HepG2 (cell line): ENCODE data around the gene SOWAHB. TPM values are rescaled to one million over a fixed set of nuclear protein-coding genes. Genes with fewer than 3 reads are reported as not detected.

Experiments used
- ATAC-seq: fragments of 200-7000 bp; cut with Tn5 transposase; 3 replicates; pipeline ENCODE4 v1.9.1; 2020; ENCODE audit warnings: mild to moderate bottlenecking, moderate library complexity
- BruUV-seq: library from RNA; stranded (reverse); fragments of 400-500 nt; replicated peaks from 2 replicates; lab custom pipeline; 2021; lab: Mats Ljungman, UMichigan
- CTCF ChIA-PET: fragments of 300-600 bp; formaldehyde crosslinking; extraction: SDS; loops from one replicate; lab custom pipeline; 2021; ENCODE audit warnings: low total read pairs, inconsistent platforms, low intra/inter-chr PET ratio; lab: Yijun Ruan, JAX
- POLR2A ChIA-PET: fragments of 350-600 bp; sonication (Branson Sonifier 250); formaldehyde crosslinking; loops from one replicate; lab custom pipeline; 2020; ENCODE audit warnings: antibody characterized with exemption, inconsistent platforms; lab: Yijun Ruan, JAX
- DNase-seq: peaks from one replicate; pipeline ENCODE4 v3.0.0-alpha.2; 2015; ENCODE audit warnings: low spot score
- FAIRE-seq: peaks from 3 replicates; lab custom pipeline; 2011; peaks lifted over from hg19 to GRCh38; lab: Jason Lieb, UNC
- H2AFZ ChIP-seq: one replicate; pipeline ENCODE4 v1.6.1; 2011; ENCODE audit warnings: low read length, inconsistent platforms
- H3K27ac ChIP-seq: fragments of 300-600 bp; 3 replicates; pipeline ENCODE4 v1.8.0; 2011; ENCODE audit warnings: mixed run types, mild to moderate bottlenecking, mixed read lengths, low read length, inconsistent platforms; ENCODE audit not compliant: insufficient read depth; ENCODE audit errors: extremely low read length
- H3K27me3 ChIP-seq, 2 experiments: fragments of 200-600 bp in 1 of 2; 2 replicates in 1 of 2; 3 replicates in 1 of 2; pipeline versions ENCODE4 v1.6.0 to v1.8.0; 2011; ENCODE audit warnings: low read length in 2 of 2, mild to moderate bottlenecking in 2 of 2, moderate library complexity in 2 of 2, inconsistent platforms in 1 of 2; ENCODE audit not compliant: insufficient read depth in 2 of 2, control insufficient read depth in 1 of 2
- H3K36me3 ChIP-seq, 2 experiments: fragments of 200-600 bp in 1 of 2; replicated peaks in 1 of 2; 2 replicates in 1 of 2; 3 replicates in 1 of 2; pipeline versions ENCODE4 v1.5.1 to v1.8.0; 2011; ENCODE audit warnings: low read length in 2 of 2, inconsistent platforms in 1 of 2; ENCODE audit not compliant: insufficient read depth in 2 of 2, control insufficient read depth in 1 of 2
- H3K4me1 ChIP-seq: 2 replicates; pipeline ENCODE4 v1.5.1; 2012; ENCODE audit warnings: low read length, inconsistent platforms; ENCODE audit not compliant: insufficient read depth
- H3K4me2 ChIP-seq: 2 replicates; pipeline ENCODE4 v1.6.0; 2011; ENCODE audit warnings: low read depth, low read length, inconsistent platforms
- H3K4me3 ChIP-seq, 3 experiments: fragments of 200-600 bp in 1 of 3; sonication (generic), shearing (Covaris generic) in 1 of 3; replicated peaks in 1 of 3; 2 replicates each; pipeline ENCODE4 v1.5.1; 2011 to 2016; ENCODE audit warnings: low read length in 3 of 3, inconsistent platforms in 2 of 3, low read depth in 2 of 3, mild to moderate bottlenecking in 2 of 3, control low read depth in 1 of 3, mixed read lengths in 1 of 3; ENCODE audit not compliant: insufficient read depth in 1 of 3
- H3K79me2 ChIP-seq: one replicate; pipeline ENCODE4 v1.6.1; 2011; ENCODE audit warnings: low read length, inconsistent platforms; ENCODE audit not compliant: insufficient read depth
- H3K9ac ChIP-seq: 2 replicates; pipeline ENCODE4 v1.6.0; 2011; ENCODE audit warnings: mild to moderate bottlenecking, low read depth, low read length, inconsistent platforms; ENCODE audit not compliant: insufficient read depth
- H3K9me3 ChIP-seq: 2 replicates; pipeline ENCODE4 v1.5.1; 2012; ENCODE audit warnings: mild to moderate bottlenecking, low read length
- H4K20me1 ChIP-seq: 2 replicates; pipeline ENCODE4 v1.6.0; 2011; ENCODE audit warnings: inconsistent platforms, mild to moderate bottlenecking, low read length, moderate library complexity; ENCODE audit not compliant: insufficient read depth
- IRF2 ChIP-seq: IDR thresholded peaks from 2 replicates; pipeline ENCODE4 v1.6.1; 2018; ENCODE audit warnings: missing genetic modification reagents, missing compliant biosample characterization
- JUND ChIP-seq: sonication (generic); formaldehyde crosslinking; IDR thresholded peaks from 2 replicates; pipeline ENCODE4 v1.8.0; 2022; ENCODE audit warnings: mild to moderate bottlenecking, missing genetic modification reagents
- NR2C2 ChIP-seq: sonication (generic); formaldehyde crosslinking; IDR thresholded peaks from 2 replicates; pipeline ENCODE4 v1.4.0; 2020; ENCODE audit warnings: missing genetic modification reagents, mild to moderate bottlenecking, moderate library complexity, borderline replicate concordance
- NR2F1 ChIP-seq, 2 experiments: fragments of 450-650 bp in 1 of 2; formaldehyde crosslinking in 1 of 2; IDR thresholded peaks; 2 replicates each; pipeline versions ENCODE4 v1.5.0 to v1.6.1; 2016 to 2020; ENCODE audit warnings: mild to moderate bottlenecking in 1 of 2, missing compliant biosample characterization in 1 of 2, missing genetic modification reagents in 1 of 2, moderate library complexity in 1 of 2
- ONECUT2 ChIP-seq: sonication (generic); formaldehyde crosslinking; IDR thresholded peaks from 2 replicates; pipeline ENCODE4 v1.4.0; 2020; ENCODE audit warnings: missing genetic modification reagents
- SMAD3 ChIP-seq: sonication (generic); formaldehyde crosslinking; IDR thresholded peaks from 2 replicates; pipeline ENCODE4 v1.4.0; 2020; ENCODE audit warnings: missing genetic modification reagents
- ZNF337 ChIP-seq: sonication (generic); formaldehyde crosslinking; IDR thresholded peaks from 2 replicates; pipeline ENCODE4 v1.5.1; 2020; ENCODE audit warnings: missing genetic modification reagents, low read depth, mild to moderate bottlenecking, borderline replicate concordance
- ZNF496 ChIP-seq: sonication (generic); formaldehyde crosslinking; IDR thresholded peaks from 2 replicates; pipeline ENCODE4 v1.8.1; 2023; ENCODE audit warnings: mild to moderate bottlenecking, moderate library complexity, missing genetic modification reagents; ENCODE audit not compliant: insufficient replicate concordance
- ZNF773 ChIP-seq: sonication (generic); formaldehyde crosslinking; IDR thresholded peaks from 2 replicates; pipeline ENCODE4 v1.4.0; 2020; ENCODE audit warnings: missing genetic modification reagents, borderline replicate concordance
- WGBS: methylation state at CpG from one replicate; pipeline ENCODE4 v1.1.6; 2017; ENCODE audit warnings: low lambda C conversion rate; 5-methylcytosine and 5-hydroxymethylcytosine counted together
- in situ Hi-C: cut with HindIII; loops from 2 replicates; pipeline ENCODE4 v1.10.0; 2017; ENCODE audit warnings: low pct_unique_long_range_greater_than_20kb; ENCODE audit not compliant: extremely low pct_ligation_motif_present
- intact Hi-C: fragments of 100-400 bp; cut with micrococcal nuclease; formaldehyde crosslinking; loops from one replicate; pipeline ENCODE4 v1.10.0; 2022; ENCODE audit not compliant: unreplicated experiment
- polyA plus RNA-seq, 8 experiments: library from polyadenylated mRNA; depleted of rRNA in 3 of 8; stranded (reverse) in 7 of 8; unstranded in 1 of 8; fragments of >200 nt; fragmentation: Illumina TruSeq in 4 of 8; extraction: Trizol in 4 of 8; gene quantifications; 2 replicates each; pipeline versions ENCODE4 v1.2.1 to v1.2.3, GENCODE V29; 2011 to 2016; ENCODE audit warnings: low read depth in 4 of 8, missing spikeins in 1 of 8, mixed read lengths in 1 of 8; ENCODE audit not compliant: insufficient read depth in 1 of 8
- total RNA-seq, 5 experiments: library from RNA; depleted of rRNA; stranded (reverse); fragments of >200 nt; fragmentation: Illumina TruSeq; extraction: Trizol; gene quantifications; 2 replicates each; pipeline ENCODE4 v1.2.3, GENCODE V29; 2016; ENCODE audit warnings: low read depth in 1 of 5
- TF ChIP-seq, protein P1 (sequence below): sonication (generic); formaldehyde crosslinking; IDR thresholded peaks from 2 replicates; pipeline ENCODE4 v1.4.0; 2020; ENCODE audit warnings: missing genetic modification reagents
- TF ChIP-seq, protein P2 (sequence below): IDR thresholded peaks from 2 replicates; pipeline ENCODE4 v1.6.1; 2016; ENCODE audit warnings: mild to moderate bottlenecking, missing biosample characterization, missing genetic modification reagents
- TF ChIP-seq, protein P3 (sequence below): sonication (generic); formaldehyde crosslinking; IDR thresholded peaks from 2 replicates; pipeline ENCODE4 v1.8.1; 2023; ENCODE audit warnings: missing genetic modification reagents, inconsistent platforms, borderline replicate concordance

Gene SOWAHB
- total and polyA plus RNA-seq, 2 of the 13 experiments (the other 11 are each of a cell fraction or from before 2014, with no cell fraction given): 0.12 to 0.51 TPM

DNA sequence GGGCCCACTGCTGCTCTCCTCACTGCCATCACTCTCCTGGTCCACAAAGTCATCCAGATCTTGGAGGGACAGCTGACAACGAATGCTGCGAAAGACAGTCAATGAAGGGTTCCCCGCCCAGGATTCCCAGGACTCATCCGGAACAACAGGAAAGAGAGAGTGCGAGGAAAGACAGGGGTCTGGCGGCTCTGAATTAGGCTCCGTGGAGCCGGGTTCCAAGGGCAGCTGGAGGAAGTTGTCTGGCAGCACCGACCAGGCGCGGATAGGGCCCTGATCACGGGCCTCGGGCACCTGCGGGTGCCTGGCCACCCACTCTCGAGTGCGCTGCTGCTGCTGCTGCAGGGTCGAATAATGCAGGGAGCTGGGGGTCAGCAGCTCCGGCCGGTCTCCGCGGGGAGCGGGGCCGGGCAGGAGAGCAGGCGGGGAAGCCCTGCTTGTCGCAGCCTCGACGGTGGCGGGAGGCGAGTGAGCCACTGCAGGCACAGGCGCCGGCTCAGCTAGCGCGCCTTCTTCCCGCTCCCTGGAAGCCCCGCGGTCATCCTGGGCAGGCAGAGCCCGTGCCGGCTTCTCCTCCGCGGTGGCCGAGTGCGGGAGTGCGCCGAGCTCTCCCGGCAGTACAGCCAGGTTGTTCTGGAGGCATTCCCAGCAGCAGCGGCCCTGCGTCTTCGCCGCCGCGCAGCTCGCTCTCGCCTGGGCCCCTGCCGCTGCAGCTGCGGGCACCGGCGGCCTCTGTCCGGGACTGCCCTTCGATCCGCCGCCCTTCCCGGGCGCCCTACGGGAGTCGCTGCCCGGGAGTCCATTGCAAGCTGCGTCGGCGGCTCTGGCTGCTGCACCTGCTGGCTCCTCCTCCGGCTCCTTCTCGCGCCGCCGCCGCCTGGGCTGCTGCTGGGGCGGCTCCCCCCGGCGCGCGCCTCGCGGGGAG lies 1.1 kb downstream of the SOWAHB start (continued):
- TF ChIP-seq, protein P1, sequence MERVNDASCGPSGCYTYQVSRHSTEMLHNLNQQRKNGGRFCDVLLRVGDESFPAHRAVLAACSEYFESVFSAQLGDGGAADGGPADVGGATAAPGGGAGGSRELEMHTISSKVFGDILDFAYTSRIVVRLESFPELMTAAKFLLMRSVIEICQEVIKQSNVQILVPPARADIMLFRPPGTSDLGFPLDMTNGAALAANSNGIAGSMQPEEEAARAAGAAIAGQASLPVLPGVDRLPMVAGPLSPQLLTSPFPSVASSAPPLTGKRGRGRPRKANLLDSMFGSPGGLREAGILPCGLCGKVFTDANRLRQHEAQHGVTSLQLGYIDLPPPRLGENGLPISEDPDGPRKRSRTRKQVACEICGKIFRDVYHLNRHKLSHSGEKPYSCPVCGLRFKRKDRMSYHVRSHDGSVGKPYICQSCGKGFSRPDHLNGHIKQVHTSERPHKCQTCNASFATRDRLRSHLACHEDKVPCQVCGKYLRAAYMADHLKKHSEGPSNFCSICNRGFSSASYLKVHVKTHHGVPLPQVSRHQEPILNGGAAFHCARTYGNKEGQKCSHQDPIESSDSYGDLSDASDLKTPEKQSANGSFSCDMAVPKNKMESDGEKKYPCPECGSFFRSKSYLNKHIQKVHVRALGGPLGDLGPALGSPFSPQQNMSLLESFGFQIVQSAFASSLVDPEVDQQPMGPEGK (CRISPR knock-in tag): 0 out of 2 replicates have a peak, but pooled peaks have one; percentile 3
- TF ChIP-seq JUND (CRISPR knock-in tag) (no peak), ZNF496 (no peak)
- TF ChIP-seq, protein P2, sequence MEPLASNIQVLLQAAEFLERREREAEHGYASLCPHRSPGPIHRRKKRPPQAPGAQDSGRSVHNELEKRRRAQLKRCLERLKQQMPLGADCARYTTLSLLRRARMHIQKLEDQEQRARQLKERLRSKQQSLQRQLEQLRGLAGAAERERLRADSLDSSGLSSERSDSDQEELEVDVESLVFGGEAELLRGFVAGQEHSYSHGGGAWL: 0 out of 2 replicates have a peak, but pooled peaks have one; percentile 28
- TF ChIP-seq, all 625 proteins: peak for 47

DNA sequence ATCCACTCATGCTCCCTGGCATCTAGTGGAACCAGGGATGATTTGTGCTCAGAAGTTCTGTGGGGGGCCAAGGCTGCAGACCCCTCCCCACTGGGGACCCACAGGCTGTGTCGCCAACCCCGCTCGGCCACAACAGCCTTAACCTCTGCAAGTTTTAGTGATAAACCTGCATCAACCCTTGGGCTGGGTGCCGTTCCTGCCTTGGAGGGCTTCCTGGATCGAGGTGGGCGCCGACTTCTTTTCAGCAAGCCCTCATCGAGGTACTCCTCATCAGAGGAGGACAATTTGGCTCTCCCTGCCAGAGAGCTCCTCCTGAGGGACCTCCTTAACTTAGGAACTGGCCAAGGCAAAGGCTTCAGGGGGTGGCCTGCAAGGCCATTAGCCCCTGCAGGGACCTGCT lies 1.9 kb downstream of the SOWAHB start:
- Histone ChIP-seq H3K4me1 (peaks cover 37% of the 10 kb centered on the region), H2AFZ (no peak overlapping the region), H3K9me3 (no peaks in the 10 kb centered on the region), H3K27ac (no peak overlapping the region), H3K4me2 (peak overlapping the region; percentile 91; the same call in 1 of the 2 replicates), H4K20me1 (no peaks in the 10 kb centered on the region), H3K4me3 (no peak overlapping the region)
- in situ Hi-C loops (no loop called here), intact Hi-C loops (loop anchor here (5.0 kb wide), 2 partner anchors 44 to 146 kb away; no protein-coding TSS in a partner anchor)
- CTCF ChIA-PET: no interaction called here
- TF ChIP-seq, protein P3, sequence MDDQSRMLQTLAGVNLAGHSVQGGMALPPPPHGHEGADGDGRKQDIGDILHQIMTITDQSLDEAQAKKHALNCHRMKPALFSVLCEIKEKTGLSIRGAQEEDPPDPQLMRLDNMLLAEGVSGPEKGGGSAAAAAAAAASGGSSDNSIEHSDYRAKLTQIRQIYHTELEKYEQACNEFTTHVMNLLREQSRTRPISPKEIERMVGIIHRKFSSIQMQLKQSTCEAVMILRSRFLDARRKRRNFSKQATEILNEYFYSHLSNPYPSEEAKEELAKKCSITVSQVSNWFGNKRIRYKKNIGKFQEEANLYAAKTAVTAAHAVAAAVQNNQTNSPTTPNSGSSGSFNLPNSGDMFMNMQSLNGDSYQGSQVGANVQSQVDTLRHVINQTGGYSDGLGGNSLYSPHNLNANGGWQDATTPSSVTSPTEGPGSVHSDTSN (CRISPR knock-in tag): no peak
- TF ChIP-seq ZNF337 (CRISPR knock-in tag) (no peak), NR2C2 (no peak), IRF2 (CRISPR knock-in tag) (no peak), NR2F1 (CRISPR knock-in tag; IDR thresholded peaks at IDR 0.05) (no peak), ZNF773 (no peak), ONECUT2 (no peak), SMAD3 (CRISPR knock-in tag) (no peak)
- TF ChIP-seq, all 625 proteins: peak for 0
- ATAC-seq: no peak
- no TSS peak for BruUV-seq
- Histone ChIP-seq H3K27me3 (peaks cover 1 to 29% of the 10 kb centered on the region in 2 experiments; a peak in 4 of 5 replicates), H3K79me2 (no peaks in the 10 kb centered on the region), H3K9ac (no peak overlapping the region), H3K36me3 (no peaks in the 10 kb centered on the region)
- no peak for FAIRE-seq
- no CpG with 5 or more reads among the region's 8 CpGs for WGBS
- no peak for DNase-seq
- POLR2A ChIA-PET: interaction anchor here (1.1 to 1.5 kb wide), 2 partner anchors 53 to 65 kb away, joined by 3 read pairs; partner anchors contain the start of gene SEPTIN11
